GM19025 (cell line): ENCODE data around the gene CNOT10.
"Not testable (repeated sequence)": the region's sequence is repeated elsewhere in the genome, so short reads cannot be mapped to it uniquely, and the experiment has no call there.

Experiments used
- ATAC-seq: cut with Tn5 transposase; IDR thresholded peaks from one replicate; pipeline ENCODE4 v1.9.1; 2021; ENCODE audit warnings: mild to moderate bottlenecking, low read depth, moderate library complexity; ENCODE audit not compliant: unreplicated experiment

The CNOT10 gene

GRCh38 chr3:32755761-32756160 lies 70.8 kb downstream of the CNOT10 start:
- no peak for ATAC-seq

- no peak for ATAC-seq
These were observed 72.8 kb downstream of the CNOT10 start for GRCh38 chr3:32757618-32758374.

GRCh38 chr3:32758375-32758753 lies 73.4 kb downstream of the CNOT10 start:
- ATAC-seq = no peak

GRCh38 chr3:32759342-32759741 lies 74.4 kb downstream of the CNOT10 start:
- ATAC-seq = no peak

- no peak for ATAC-seq
These were observed 79.5 kb downstream of the CNOT10 start for GRCh38 chr3:32764481-32764880.

GRCh38 chr3:32778389-32778788 lies 93.4 kb downstream of the CNOT10 start:
- no peak for ATAC-seq

GRCh38 chr3:32780071-32780734 lies 95.2 kb downstream of the CNOT10 start:
- ATAC-seq = no peak

- ATAC-seq = peak; percentile 22
These were observed 95.8 kb downstream of the CNOT10 start for GRCh38 chr3:32780735-32781210.

GRCh38 chr3:32781211-32781968 lies 96.4 kb downstream of the CNOT10 start:
- peak; percentile 93 for ATAC-seq

- ATAC-seq = not testable (repeated sequence)
These were observed 96.9 kb downstream of the CNOT10 start for GRCh38 chr3:32781969-32782270.

GRCh38 chr3:32782407-32782806 lies 97.4 kb downstream of the CNOT10 start:
- ATAC-seq = no peak

- ATAC-seq = no peak
These were observed 106.8 kb downstream of the CNOT10 start for GRCh38 chr3:32791833-32792232.

- ATAC-seq = no peak
These were observed 109.7 kb downstream of the CNOT10 start for GRCh38 chr3:32794487-32795308.

- not testable (repeated sequence) for ATAC-seq
These were observed 111.5 kb downstream of the CNOT10 start for GRCh38 chr3:32796384-32796950.

- no peak for ATAC-seq
These were observed 112.8 kb downstream of the CNOT10 start for GRCh38 chr3:32797776-32798175.

GRCh38 chr3:32801440-32801839 lies 116.5 kb downstream of the CNOT10 start:
- not testable (repeated sequence) for ATAC-seq

GRCh38 chr3:32813180-32813579 lies 128.2 kb downstream of the CNOT10 start:
- no peak for ATAC-seq

GRCh38 chr3:32814361-32814760 lies 129.4 kb downstream of the CNOT10 start:
- ATAC-seq = no peak

- no peak for ATAC-seq
These were observed 131.0 kb downstream of the CNOT10 start for GRCh38 chr3:32815841-32816438.
